Measurements from ENCODE around the gene PDE4B.

PDE4B gene

GRCh38 chr1:66258404-66259105 is 465.9 kb downstream of the PDE4B start:
- no peak for TF ChIP-seq EZH2phosphoT487 (IDR thresholded peaks at IDR 0.05; ENCODE audit: low read depth)
- TF ChIP-seq CTCF (IDR thresholded peaks at IDR 0.05; ENCODE audit: low read depth, low read length), result no peak
- Histone ChIP-seq H4K20me1 (ENCODE audit: insufficient read depth, low read length) (no peaks in the 10 kb centered on the region), H3K4me1 (ENCODE audit: low read length) (peaks cover 59% of the 10 kb centered on the region), H3K27me3 (ENCODE audit: low read depth, low read length) (no peaks in the 10 kb centered on the region), H3K36me3 (replicated peaks; ENCODE audit: low read depth, low read length) (no peaks in the 10 kb centered on the region), H2AFZ (ENCODE audit: low read depth, low read length) (peak overlapping the region; percentile 55), H3K9me3 (ENCODE audit: insufficient read depth, low read length) (no peaks in the 10 kb centered on the region), H3K79me2 (ENCODE audit: low read length) (no peaks in the 10 kb centered on the region), H3K9ac (ENCODE audit: low read length) (peak overlapping the region; percentile 49; the same call in 1 of the 2 replicates), H3K27ac (ENCODE audit: low read length) (peak overlapping the region; percentile 80), H3K4me2 (ENCODE audit: low read length) (peak overlapping the region; percentile 63), H3K4me3 (ENCODE audit: low read length) (peak overlapping the region; percentile 6)

- Histone ChIP-seq H3K27me3 (ENCODE audit: low read depth, low read length) (no peaks in the 10 kb centered on the region), H3K4me2 (ENCODE audit: low read length) (no peak overlapping the region), H2AFZ (ENCODE audit: low read depth, low read length) (no peak overlapping the region), H3K36me3 (replicated peaks; ENCODE audit: low read depth, low read length) (no peaks in the 10 kb centered on the region), H3K79me2 (ENCODE audit: low read length) (no peaks in the 10 kb centered on the region), H4K20me1 (ENCODE audit: insufficient read depth, low read length) (no peaks in the 10 kb centered on the region), H3K27ac (ENCODE audit: low read length) (no peak overlapping the region), H3K4me3 (ENCODE audit: low read length) (no peak overlapping the region), H3K4me1 (ENCODE audit: low read length) (peaks cover 37% of the 10 kb centered on the region), H3K9me3 (ENCODE audit: insufficient read depth, low read length) (no peaks in the 10 kb centered on the region), H3K9ac (ENCODE audit: low read length) (no peak overlapping the region)
- TF ChIP-seq CTCF (IDR thresholded peaks at IDR 0.05; ENCODE audit: low read depth, low read length), result no peak
- no peak for TF ChIP-seq EZH2phosphoT487 (IDR thresholded peaks at IDR 0.05; ENCODE audit: low read depth)
Observed at GRCh38 chr1:66261364-66261763, 468.7 kb downstream of the PDE4B start.

DNA sequence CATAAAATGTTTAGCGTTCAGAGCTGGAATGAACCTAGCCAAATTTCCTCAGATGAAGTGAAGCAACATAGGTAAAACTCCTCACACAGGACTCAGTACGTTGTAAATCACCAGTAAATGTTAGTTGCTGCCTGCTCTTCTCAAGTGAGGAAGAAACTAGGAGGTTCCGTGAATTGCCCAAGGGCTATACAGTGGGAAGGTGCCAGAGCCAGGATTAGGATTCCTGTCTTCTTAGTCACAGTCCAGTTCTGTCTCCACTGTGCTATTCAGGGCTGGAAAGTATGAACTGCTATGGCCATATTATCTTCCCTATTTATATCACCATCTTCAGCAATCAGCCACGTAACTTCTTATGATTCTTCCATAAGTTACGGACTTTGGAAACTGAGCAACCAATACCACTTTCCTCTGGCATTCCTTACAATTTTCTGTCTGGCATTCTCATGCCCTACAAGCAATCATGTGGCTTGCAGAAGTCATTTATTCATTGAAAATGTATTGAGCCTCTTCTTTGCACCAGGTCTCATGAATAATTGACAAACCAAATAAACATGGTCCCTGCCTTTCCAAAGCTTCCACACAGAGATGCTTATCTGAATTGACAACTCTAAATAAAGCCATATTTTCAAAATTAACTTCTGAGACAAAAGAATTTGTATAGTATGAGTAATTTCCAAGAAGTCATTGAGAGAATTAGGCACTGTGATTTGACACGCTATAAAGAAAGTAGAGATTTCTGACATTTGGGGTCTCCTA is 469.7 kb downstream of the PDE4B start:
- Histone ChIP-seq H3K9ac (ENCODE audit: low read length) (no peak overlapping the region), H3K4me3 (ENCODE audit: low read length) (no peak overlapping the region)

More for the DNA sequence above, 469.7 kb downstream of the PDE4B start:
- Histone ChIP-seq H2AFZ (ENCODE audit: low read depth, low read length) (no peak overlapping the region), H3K4me2 (ENCODE audit: low read length) (no peak overlapping the region), H3K36me3 (replicated peaks; ENCODE audit: low read depth, low read length) (no peaks in the 10 kb centered on the region), H3K27me3 (ENCODE audit: low read depth, low read length) (no peaks in the 10 kb centered on the region), H3K27ac (ENCODE audit: low read length) (no peak overlapping the region), H3K79me2 (ENCODE audit: low read length) (no peaks in the 10 kb centered on the region), H3K4me1 (ENCODE audit: low read length) (peaks cover 27% of the 10 kb centered on the region), H4K20me1 (ENCODE audit: insufficient read depth, low read length) (no peaks in the 10 kb centered on the region), H3K9me3 (ENCODE audit: insufficient read depth, low read length) (no peaks in the 10 kb centered on the region)
- TF ChIP-seq EZH2phosphoT487 (IDR thresholded peaks at IDR 0.05; ENCODE audit: low read depth) (no peak), CTCF (IDR thresholded peaks at IDR 0.05; ENCODE audit: low read depth, low read length) (no peak)
